ENCODE results near the gene TUBG2. TPM values are rescaled to one million over a fixed set of nuclear protein-coding genes. Genes with fewer than 3 reads are reported as not detected.

TUBG2 gene
- total RNA-seq, 2 experiments from 2014 or later = 10.4 to 23.4 TPM

DNA sequence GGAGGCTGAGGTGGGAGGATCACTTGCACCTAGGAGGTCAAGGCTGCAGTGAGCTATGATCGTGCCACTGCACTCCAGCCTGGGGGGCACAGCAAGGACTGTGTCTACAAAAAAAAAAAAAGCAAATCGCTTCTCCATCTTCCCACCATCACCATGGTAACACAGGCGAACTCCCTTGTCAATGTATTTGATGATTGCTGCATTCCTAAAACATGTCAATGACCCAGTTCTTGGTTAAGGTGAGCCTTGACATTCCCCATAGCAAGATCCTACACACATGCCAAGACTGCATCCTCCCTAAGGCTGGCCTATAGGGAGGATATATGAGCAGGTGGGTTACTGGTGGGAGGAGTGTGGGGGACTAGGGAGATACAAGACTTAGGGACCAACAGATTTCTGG is 35.4 kb downstream of the TUBG2 start:
- H2AFZ ChIP-seq (ENCODE audit: low read length) = no peak overlapping the region
- no peak overlapping the region for H3K4me2 ChIP-seq (ENCODE audit: low read length)
- H3K9me2 ChIP-seq (ENCODE audit: insufficient read depth, low read length) = no peaks in the 10 kb centered on the region
- no peak for TF ChIP-seq EZH2phosphoT487 (IDR thresholded peaks at IDR 0.05; ENCODE audit: borderline replicate concordance, low read depth, low read length)
- TF ChIP-seq, protein P1, sequence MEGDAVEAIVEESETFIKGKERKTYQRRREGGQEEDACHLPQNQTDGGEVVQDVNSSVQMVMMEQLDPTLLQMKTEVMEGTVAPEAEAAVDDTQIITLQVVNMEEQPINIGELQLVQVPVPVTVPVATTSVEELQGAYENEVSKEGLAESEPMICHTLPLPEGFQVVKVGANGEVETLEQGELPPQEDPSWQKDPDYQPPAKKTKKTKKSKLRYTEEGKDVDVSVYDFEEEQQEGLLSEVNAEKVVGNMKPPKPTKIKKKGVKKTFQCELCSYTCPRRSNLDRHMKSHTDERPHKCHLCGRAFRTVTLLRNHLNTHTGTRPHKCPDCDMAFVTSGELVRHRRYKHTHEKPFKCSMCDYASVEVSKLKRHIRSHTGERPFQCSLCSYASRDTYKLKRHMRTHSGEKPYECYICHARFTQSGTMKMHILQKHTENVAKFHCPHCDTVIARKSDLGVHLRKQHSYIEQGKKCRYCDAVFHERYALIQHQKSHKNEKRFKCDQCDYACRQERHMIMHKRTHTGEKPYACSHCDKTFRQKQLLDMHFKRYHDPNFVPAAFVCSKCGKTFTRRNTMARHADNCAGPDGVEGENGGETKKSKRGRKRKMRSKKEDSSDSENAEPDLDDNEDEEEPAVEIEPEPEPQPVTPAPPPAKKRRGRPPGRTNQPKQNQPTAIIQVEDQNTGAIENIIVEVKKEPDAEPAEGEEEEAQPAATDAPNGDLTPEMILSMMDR (conservative IDR thresholded peaks at IDR 0.05; ENCODE audit: low read length) = no peak
- H3K9me3 ChIP-seq (ENCODE audit: low read length) = no peaks in the 10 kb centered on the region
- CTCF ChIA-PET (ENCODE audit: unreplicated experiment) = no interaction called here
- BruUV-seq (replicated peaks) = no TSS peak
- H3K36me3 ChIP-seq (ENCODE audit: insufficient read depth, low read length) = no peaks in the 10 kb centered on the region
- no peak overlapping the region for H3K27ac ChIP-seq (ENCODE audit: low read depth, low read length, poor library complexity, severe bottlenecking)
- intact Hi-C loops (cut with micrococcal nuclease; ENCODE audit: unreplicated experiment) = no loop called here
- DNase-seq (ENCODE audit: low spot score) = no peak
- POLR2A ChIA-PET = no interaction called here
- H4K20me1 ChIP-seq (ENCODE audit: insufficient read depth, low read length) = no peaks in the 10 kb centered on the region
- no peaks in the 10 kb centered on the region for H3K4me1 ChIP-seq (ENCODE audit: insufficient read depth, low read length, poor library complexity, severe bottlenecking)
- no peak overlapping the region for H3K4me3 ChIP-seq (ENCODE audit: low read depth, low read length, poor library complexity, severe bottlenecking)
- H3K79me2 ChIP-seq (ENCODE audit: insufficient read depth, low read depth, low read length) = no peaks in the 10 kb centered on the region

GRCh38 chr17:42695500-42695899 is 36.4 kb downstream of the TUBG2 start:
- ChIA-PET CTCF (ENCODE audit: unreplicated experiment) (no interaction called here), POLR2A (interaction anchor here (1.6 kb wide), 1 partner anchor 44 kb away, joined by 3 read pairs; no protein-coding TSS in a partner anchor)
- H3K4me1 ChIP-seq (ENCODE audit: insufficient read depth, low read length, poor library complexity, severe bottlenecking) = no peaks in the 10 kb centered on the region
- no peaks in the 10 kb centered on the region for H3K79me2 ChIP-seq (ENCODE audit: insufficient read depth, low read depth, low read length)
- H3K9me2 ChIP-seq (ENCODE audit: insufficient read depth, low read length) = no peaks in the 10 kb centered on the region
- H3K27ac ChIP-seq (ENCODE audit: low read depth, low read length, poor library complexity, severe bottlenecking) = no peak overlapping the region
- H3K9me3 ChIP-seq (ENCODE audit: low read length) = no peaks in the 10 kb centered on the region
- H2AFZ ChIP-seq (ENCODE audit: low read length) = no peak overlapping the region
- no peak for TF ChIP-seq EZH2phosphoT487 (IDR thresholded peaks at IDR 0.05; ENCODE audit: borderline replicate concordance, low read depth, low read length)
- TF ChIP-seq, protein P1 (conservative IDR thresholded peaks at IDR 0.05; ENCODE audit: low read length) = no peak
- no TSS peak for BruUV-seq (replicated peaks)
- H3K36me3 ChIP-seq (ENCODE audit: insufficient read depth, low read length) = no peaks in the 10 kb centered on the region
- intact Hi-C loops (cut with micrococcal nuclease; ENCODE audit: unreplicated experiment) = no loop called here
- no peak overlapping the region for H3K4me3 ChIP-seq (ENCODE audit: low read depth, low read length, poor library complexity, severe bottlenecking)
- no peak for DNase-seq (ENCODE audit: low spot score)
- H3K4me2 ChIP-seq (ENCODE audit: low read length) = no peak overlapping the region
- H4K20me1 ChIP-seq (ENCODE audit: insufficient read depth, low read length) = no peaks in the 10 kb centered on the region

- Histone ChIP-seq H3K27ac (ENCODE audit: low read depth, low read length, poor library complexity, severe bottlenecking) (no peak overlapping the region), H3K9me2 (ENCODE audit: insufficient read depth, low read length) (no peaks in the 10 kb centered on the region), H3K4me3 (ENCODE audit: low read depth, low read length, poor library complexity, severe bottlenecking) (no peak overlapping the region), H3K9me3 (ENCODE audit: low read length) (no peaks in the 10 kb centered on the region), H3K79me2 (ENCODE audit: insufficient read depth, low read depth, low read length) (no peaks in the 10 kb centered on the region), H4K20me1 (ENCODE audit: insufficient read depth, low read length) (no peaks in the 10 kb centered on the region), H2AFZ (ENCODE audit: low read length) (no peak overlapping the region), H3K4me2 (ENCODE audit: low read length) (no peak overlapping the region), H3K36me3 (ENCODE audit: insufficient read depth, low read length) (peaks cover 5% of the 10 kb centered on the region; the same call in 1 of the 2 replicates), H3K4me1 (ENCODE audit: insufficient read depth, low read length, poor library complexity, severe bottlenecking) (no peaks in the 10 kb centered on the region)
- no TSS peak for BruUV-seq (replicated peaks)
- ChIA-PET CTCF (ENCODE audit: unreplicated experiment) (no interaction called here), POLR2A (interaction anchor here (0.5 kb wide), 1 partner anchor 74 kb away, joined by 3 read pairs; no protein-coding TSS in a partner anchor)
- intact Hi-C loops (cut with micrococcal nuclease; ENCODE audit: unreplicated experiment) = no loop called here
- no peak for TF ChIP-seq EZH2phosphoT487 (IDR thresholded peaks at IDR 0.05; ENCODE audit: borderline replicate concordance, low read depth, low read length)
- TF ChIP-seq, protein P1 (conservative IDR thresholded peaks at IDR 0.05; ENCODE audit: low read length) = no peak
- DNase-seq (ENCODE audit: low spot score) = no peak
These were observed 38.2 kb downstream of the TUBG2 start for GRCh38 chr17:42697108-42697811.

All from OCI-LY7 (cell line).